Left cardiac atrium (tissue), 4 donors: Measurements from ENCODE around the gene TMA7B. TPM values are rescaled to one million over a fixed set of nuclear protein-coding genes. Genes with fewer than 3 reads are reported as not detected.
"Not testable (repeated sequence)": the region's sequence is repeated elsewhere in the genome, so short reads cannot be mapped to it uniquely, and the experiment has no call there.

Source experiments
- ATAC-seq, 2 donors: fragments of 200-7000 bp; cut with Tn5 transposase; one replicate each; pipeline ENCODE4 v1.9.1; 2020; ENCODE audit warnings: mild to moderate bottlenecking in 2 of 2, moderate library complexity in 2 of 2
- DNase-seq: peaks from one replicate; pipeline ENCODE4 v3.0.0-alpha.2; 2020
- intact Hi-C, 2 donors: fragments of 100-400 bp; cut with DNase I; formaldehyde crosslinking; loops; one replicate each; pipeline versions ENCODE4 v1.14.1 to v1.15.1; 2022 to 2023
- total RNA-seq, 2 donors: library from RNA; stranded (reverse); fragmentation: NEBNext Ultra II Directional; extraction: Animal tissue kit (Norgen Biotek cat#: 25700); gene quantifications; one replicate each; pipeline ENCODE4 v1.2.1, GENCODE V29; 2021
- donor health status: DM: no; HTN: yes; CAD: no.
- donor health status: DM: no; HTN: yes; CAD: no; lungs with severe emphysema.
- donor health status: DM: yes; HTN: yes; CAD: no.
- donor health status: Dilated cardiomyopathy.

Gene TMA7B
- total RNA-seq, 2 donors from 2014 or later: not detected

- ATAC-seq (peak; percentile 74 to 82), DNase-seq (peak; percentile 28)
- intact Hi-C loops: no loop called here
These were observed 8.1 kb downstream of the TMA7B start for GRCh38 chr22:39967996-39968972.

GRCh38 chr22:39970742-39971141, 10.5 kb downstream of the TMA7B start:
- ATAC-seq: no peak

GRCh38 chr22:39972641-39973040, 12.4 kb downstream of the TMA7B start:
- ATAC-seq (no peak), DNase-seq (no peak)
- intact Hi-C loops: no loop called here

More at GRCh38 chr22:39970742-39971141, 10.5 kb downstream of the TMA7B start:
- intact Hi-C loops: no loop called here
- no peak for DNase-seq

DNA sequence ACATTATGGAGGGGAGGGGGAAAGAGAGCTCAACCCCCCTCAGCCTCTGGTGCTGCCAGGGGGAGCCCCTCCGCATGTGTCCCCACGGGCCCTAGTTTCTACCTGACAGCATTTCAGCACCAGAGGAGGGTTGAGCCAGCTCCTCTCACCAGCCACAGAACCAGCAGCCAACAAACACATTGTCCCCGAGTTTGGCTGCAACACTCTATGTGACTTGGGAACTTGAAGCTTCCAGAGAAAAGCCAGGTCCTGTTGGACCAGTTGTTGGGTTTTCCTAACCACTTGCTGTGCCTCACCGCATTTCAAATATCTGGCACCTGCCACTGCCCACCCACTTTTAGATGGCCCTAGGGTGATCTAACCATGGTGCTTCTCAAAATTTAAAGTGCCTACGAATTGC, 13.5 kb downstream of the TMA7B start:
- intact Hi-C loops: no loop called here
- ATAC-seq (no peak), DNase-seq (no peak)

- DNase-seq (no peak), ATAC-seq (no peak)
- intact Hi-C loops: no loop called here
These were observed 13.9 kb downstream of the TMA7B start for GRCh38 chr22:39974065-39974464.

- DNase-seq (no peak), ATAC-seq (no peak)
- intact Hi-C loops: no loop called here
These were observed 18.9 kb downstream of the TMA7B start for GRCh38 chr22:39979048-39979447.

DNA sequence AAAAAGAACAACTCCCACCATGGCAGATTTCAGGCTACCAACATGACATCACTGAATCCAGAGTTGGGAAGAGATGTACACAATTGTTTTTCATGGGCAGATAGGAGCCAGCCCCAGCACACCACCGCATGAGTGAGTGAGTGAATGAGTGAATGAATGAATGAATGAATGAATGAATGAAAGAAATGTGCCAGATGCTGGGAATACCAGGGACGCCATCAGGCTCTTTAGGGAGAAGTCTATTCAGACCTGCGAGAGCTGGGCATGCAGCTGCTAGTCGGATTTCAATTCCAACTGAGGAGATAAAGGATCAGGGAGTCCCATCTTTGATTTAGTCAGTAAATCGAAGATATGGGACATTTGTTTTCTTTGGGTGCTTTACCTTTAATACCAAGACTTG, 19.3 kb downstream of the TMA7B start:
- ATAC-seq (no peak), DNase-seq (no peak)
- intact Hi-C loops: no loop called here

DNA sequence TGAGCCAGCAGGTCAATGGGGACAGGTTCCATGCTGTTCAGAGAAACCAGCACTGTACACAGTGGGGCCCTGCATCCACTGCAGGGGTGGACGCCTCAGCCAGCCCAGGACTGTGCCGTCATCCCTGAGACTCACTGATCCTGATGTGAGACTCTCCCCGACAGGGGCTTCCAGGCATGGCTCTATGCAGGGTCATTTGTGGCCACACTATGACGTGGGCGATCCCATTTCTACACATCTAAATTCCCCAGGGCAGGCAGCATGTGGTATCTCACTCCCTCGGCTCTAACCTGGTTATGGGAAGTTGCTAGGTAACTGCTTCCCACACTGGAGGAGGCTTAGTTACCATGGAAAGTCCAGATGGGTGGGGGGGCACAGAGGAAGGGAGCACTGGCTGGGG, 20.4 kb downstream of the TMA7B start:
- DNase-seq: no peak

GRCh38 chr22:39983346-39983745, 23.1 kb downstream of the TMA7B start:
- DNase-seq (no peak), ATAC-seq (no peak)
- intact Hi-C loops: no loop called here

More for the DNA sequence above, 20.4 kb downstream of the TMA7B start:
- no peak for ATAC-seq
- intact Hi-C loops: no loop called here

DNA sequence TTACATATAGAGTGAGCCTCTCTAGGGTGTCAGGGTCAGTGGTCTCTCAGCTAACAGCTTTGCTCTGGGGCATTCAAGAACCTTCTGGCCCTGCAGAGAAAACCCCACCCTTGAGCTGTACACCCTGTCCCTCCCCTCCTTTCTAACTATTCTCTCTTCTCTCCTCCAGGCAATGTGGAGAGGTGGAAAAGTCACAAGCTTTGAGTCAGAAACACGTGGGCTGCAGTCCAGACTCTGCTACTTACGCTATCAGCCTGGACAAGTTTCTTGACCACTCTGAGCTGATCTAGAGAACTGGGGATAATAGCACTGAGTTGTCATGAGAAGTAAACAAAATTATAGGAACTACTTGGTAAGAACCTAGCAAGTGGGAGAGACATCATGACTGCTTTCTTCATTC, 23.8 kb downstream of the TMA7B start:
- DNase-seq (no peak), ATAC-seq (peak in 1 of 2 donors; percentile 55)
- intact Hi-C loops: no loop called here

GRCh38 chr22:39984746-39985145, 24.5 kb downstream of the TMA7B start:
- ATAC-seq (no peak), DNase-seq (no peak)
- intact Hi-C loops: no loop called here

GRCh38 chr22:39985383-39986035, 25.3 kb downstream of the TMA7B start:
- no peak for ATAC-seq
- DNase-seq: no peak
- intact Hi-C loops: no loop called here

- no peak for DNase-seq
- ATAC-seq: no peak
- intact Hi-C loops: no loop called here
These were observed 28.4 kb downstream of the TMA7B start for GRCh38 chr22:39988386-39989114.

DNA sequence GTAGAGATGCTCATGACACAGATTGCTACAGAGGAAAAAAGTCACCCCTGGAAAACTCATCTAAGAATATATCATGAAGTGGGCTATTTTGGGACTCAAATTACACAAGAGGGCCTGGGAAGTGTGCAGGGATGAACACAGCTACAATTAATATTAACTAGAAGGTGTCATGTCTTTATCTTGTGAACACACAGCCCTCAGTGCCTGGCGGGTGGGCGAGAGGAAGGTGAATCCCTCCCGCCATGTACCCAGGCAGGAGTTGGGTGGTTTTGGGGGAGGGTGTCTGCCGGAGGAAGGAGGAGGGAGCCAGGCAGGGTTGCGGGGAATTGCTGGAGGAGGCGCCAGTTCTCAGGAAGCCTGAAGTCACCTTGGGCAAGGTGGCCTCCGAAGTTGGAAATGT, 29.4 kb downstream of the TMA7B start:
- intact Hi-C loops: no loop called here
- DNase-seq (no peak), ATAC-seq (peak; percentile 29 to 58)

DNA sequence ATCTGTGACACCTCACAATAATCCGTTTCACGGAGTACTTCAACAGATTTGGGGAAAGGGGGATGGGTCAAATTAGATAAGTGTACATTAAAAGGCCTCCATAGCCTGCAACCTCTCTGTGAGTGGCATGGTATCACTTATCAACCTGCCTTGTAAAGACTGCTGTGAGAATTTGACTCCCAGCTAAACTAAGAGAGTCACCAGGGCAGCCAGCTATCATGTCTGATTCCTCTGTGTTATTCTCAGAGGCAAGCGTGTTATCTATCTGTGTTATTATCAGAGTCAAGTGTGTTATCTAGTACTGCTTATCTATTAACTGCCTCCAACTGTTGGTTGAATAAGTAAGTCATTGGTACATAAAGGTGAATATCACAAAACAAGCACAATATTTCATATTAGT, 30.5 kb downstream of the TMA7B start:
- DNase-seq (no peak), ATAC-seq (no peak)
- intact Hi-C loops: no loop called here

DNA sequence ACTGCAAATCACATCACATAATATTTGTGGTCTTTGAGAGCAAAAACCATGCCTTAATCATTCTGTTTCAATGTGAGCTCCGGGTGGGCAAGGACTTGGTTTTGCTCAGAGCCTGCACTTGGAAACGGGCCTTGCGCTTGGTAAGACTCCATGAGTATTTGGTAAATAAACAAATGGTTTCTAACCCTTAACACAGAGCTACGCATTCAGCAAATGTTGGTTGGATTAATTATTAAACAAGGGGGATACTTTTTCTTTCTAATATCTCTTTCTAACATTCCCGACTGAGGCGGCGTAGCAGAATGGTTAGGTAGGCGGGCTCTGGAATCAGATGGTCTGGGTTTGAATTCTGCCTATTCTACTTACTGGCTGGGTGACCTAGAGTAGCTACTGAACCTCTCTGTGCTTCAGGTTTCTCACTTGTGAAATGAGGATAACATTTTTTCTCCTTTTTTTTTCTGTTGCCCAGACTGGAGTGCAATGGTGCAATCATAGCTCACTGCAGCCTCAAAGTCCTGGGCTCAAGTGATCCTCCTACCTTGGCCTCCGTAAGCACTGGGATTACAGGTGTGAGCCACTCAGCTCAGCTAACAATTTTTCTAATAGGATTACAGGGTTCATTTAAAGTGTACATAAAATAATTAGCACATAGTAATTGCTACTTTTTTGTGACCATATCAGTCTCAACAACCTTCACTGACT, 31.1 kb downstream of the TMA7B start:
- intact Hi-C loops: no loop called here
- ATAC-seq (no peak), DNase-seq (no peak)

GRCh38 chr22:39992088-39992826, 32.1 kb downstream of the TMA7B start:
- DNase-seq (no peak), ATAC-seq (peak in 1 of 2 donors; percentile 9)
- intact Hi-C loops: no loop called here

DNA sequence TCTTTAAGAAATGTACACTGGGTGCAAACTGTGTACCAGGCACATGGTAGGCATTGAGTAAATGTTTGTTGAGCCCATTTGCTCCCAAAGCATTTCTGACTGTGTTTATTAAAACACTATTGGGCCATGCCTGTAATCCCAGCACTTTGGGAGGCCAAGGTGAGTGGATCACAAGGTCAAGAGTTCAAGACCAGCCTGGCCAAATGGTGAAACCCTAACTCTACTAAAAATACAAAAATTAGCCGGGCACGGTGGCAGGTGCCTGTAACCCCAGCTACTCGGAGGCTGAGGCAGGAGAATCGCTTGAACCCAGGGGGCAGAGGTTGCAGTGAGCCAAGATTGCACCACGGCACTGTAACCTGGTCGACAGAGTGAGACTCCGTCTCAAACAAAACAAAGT, 32.7 kb downstream of the TMA7B start:
- DNase-seq, intact Hi-C loops, ATAC-seq: not testable (repeated sequence)
